Heart left ventricle (tissue), 16 donors: ENCODE data around the gene GTSE1. TPM values are rescaled to one million over a fixed set of nuclear protein-coding genes. Genes with fewer than 3 reads are reported as not detected.

Source experiments
- ATAC-seq, 4 donors: fragments of 200-7000 bp; cut with Tn5 transposase; one replicate each; pipeline ENCODE4 v1.9.1; 2020 to 2022; ENCODE audit warnings: moderate library complexity in 4 of 4, mild to moderate bottlenecking in 3 of 4, moderate number of reproducible peaks in 1 of 4
- DNase-seq, 5 donors: peaks; one replicate each; pipeline ENCODE4 v3.0.0-alpha.2; 2020
- H3K27ac ChIP-seq, 12 donors: fragments of 200-600 bp; sonication (generic) in 4 of 12; one replicate each; pipeline versions ENCODE4 v1.5.0 to v1.8.0; 2016 to 2022; ENCODE audit warnings: mild to moderate bottlenecking in 2 of 12
- H3K27me3 ChIP-seq, 9 donors: fragments of 200-600 bp; sonication (generic) in 2 of 9; one replicate each; pipeline versions ENCODE4 v1.5.1 to v1.8.0; 2016 to 2022; ENCODE audit warnings: mild to moderate bottlenecking in 3 of 9
- H3K36me3 ChIP-seq, 9 donors: fragments of 200-600 bp; sonication (generic) in 2 of 9; one replicate each; pipeline versions ENCODE4 v1.5.0 to v1.8.0; 2018 to 2022; ENCODE audit warnings: mild to moderate bottlenecking in 2 of 9
- H3K4me1 ChIP-seq, 12 donors: fragments of 200-600 bp; sonication (generic) in 4 of 12; one replicate each; pipeline versions ENCODE4 v1.5.0 to v1.8.0; 2016 to 2022; ENCODE audit warnings: mild to moderate bottlenecking in 3 of 12
- H3K4me3 ChIP-seq, 12 donors: fragments of 200-600 bp; sonication (generic) in 4 of 12; one replicate each; pipeline versions ENCODE4 v1.5.0 to v1.8.0; 2017 to 2022; ENCODE audit warnings: mild to moderate bottlenecking in 9 of 12, moderate library complexity in 4 of 12
- H3K9me3 ChIP-seq, 12 donors: fragments of 200-600 bp; sonication (generic) in 4 of 12; one replicate each; pipeline versions ENCODE4 v1.5.0 to v1.8.0; 2016 to 2022; ENCODE audit warnings: mild to moderate bottlenecking in 1 of 12
- POLR2A ChIP-seq, 2 donors: fragments of 450-650 bp; IDR thresholded peaks; one replicate each; pipeline ENCODE4 v1.6.1; 2017; ENCODE audit warnings: antibody characterized with exemption in 2 of 2, mild to moderate bottlenecking in 2 of 2, moderate library complexity in 2 of 2
- WGBS, 4 donors: extraction: QIAGEN DNeasy Blood & Tissue Kit in 2 of 4; methylation state at CpG; one replicate each; pipeline versions ENCODE4 v1.1.5 to v1.1.7; 2013 to 2018; 5-methylcytosine and 5-hydroxymethylcytosine counted together
- intact Hi-C, 10 donors: fragments of 100-400 bp; cut with DNase I; formaldehyde crosslinking; loops; one replicate each; pipeline versions ENCODE4 v1.11.1 to v1.14.2; 2022
- polyA plus RNA-seq, 2 donors: library from polyadenylated mRNA; stranded (reverse); fragments of 200-250 nt; gene quantifications; one replicate each; pipeline ENCODE4 v1.2.3, GENCODE V29; 2013
- total RNA-seq, 9 donors: library from RNA; depleted of rRNA in 2 of 9; stranded (reverse); fragments of >200 nt in 2 of 9; fragmentation: NEBNext Ultra II Directional in 3 of 9; extraction: Animal tissue kit (Norgen Biotek cat#: 25700) in 3 of 9; gene quantifications; one replicate each; pipeline versions ENCODE4 v1.1.0 to v1.2.4, GENCODE V29; 2016 to 2023
- TF ChIP-seq, protein P1 (sequence below), 12 donors: fragments of 200-600 bp; sonication (generic) in 4 of 12; IDR thresholded peaks; one replicate each; pipeline versions ENCODE4 v1.5.0 to v1.8.0; 2018 to 2022; ENCODE audit warnings: antibody characterized with exemption in 12 of 12, mild to moderate bottlenecking in 5 of 12
- donor health status: ischemic (EF 13 %, LVEDD 7.1; RV severe dilation, severe dysfunction).
- donor health status: healthy with polysubstance abuse.
- donor health status: DM: no; HTN: yes; CAD: no.
- donor health status: DM: no; HTN: no; CAD: no.
- donor health status: ischemic (EF 25% LVEDD 6.9; RV normal size, moderate dysfunction).
- donor health status: ischemic (EF 25% LVEDD 5.7; RV mildly dilated, moderate dysfunction).
- donor health status: healthy.
- donor health status: DM: yes; HTN: yes; CAD: no.
- donor health status: ischemic (EF 35%, LVEDD 5.7; RV mildly dilated, moderate dysfunction).
- donor health status: nonischemic (EF 11% LVEDD 7.7; RV severe dilation, severe dysfunction).
- donor health status: DM: yes; HTN: yes; CAD: no.
- donor health status: PGD.
- donor health status: ischemic (EF 29% LVEDD 5.4; RV normal size, mild dysfunction).
- donor health status: nonischemic (EF 23%, LVEDD 6.1; RV moderate dilation, normal function).

The GTSE1 gene
- total and polyA plus RNA-seq, 11 donors: 0.19 to 6.9 (median 0.59) TPM; not detected in 1

DNA sequence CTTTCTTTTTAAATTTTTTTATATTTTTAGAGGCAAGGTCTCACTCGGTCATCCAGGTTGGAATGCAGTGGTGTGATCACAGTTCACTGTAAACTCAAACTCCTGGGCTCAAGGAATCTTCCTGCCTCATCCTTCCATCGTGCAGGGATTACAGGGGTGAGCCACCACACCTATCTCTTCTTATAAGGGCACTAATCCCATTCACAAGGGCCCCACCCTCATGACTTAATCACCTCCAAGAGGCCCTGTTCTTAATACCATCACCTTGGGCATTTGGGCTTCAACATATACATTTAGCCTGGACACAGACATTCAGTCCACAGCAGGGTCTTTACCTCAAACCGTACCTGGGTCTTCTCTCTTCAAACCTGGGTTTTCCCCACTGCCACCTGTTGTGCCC is 4.5 kb upstream of the GTSE1 start:
- peaks cover 0 to 38% (median 20%) of the 10 kb centered on the region in 9 donors for H3K36me3 ChIP-seq
- peaks cover 0 to 7% (median 0%) of the 10 kb centered on the region in 12 donors for H3K9me3 ChIP-seq
- H3K27ac ChIP-seq: peak overlapping the region in 1 of 12 donors; percentile 87
- no peak overlapping the region for H3K4me3 ChIP-seq
- ATAC-seq (no peak), DNase-seq (no peak)
- WGBS, 4 donors: 93 to 100% (median 97%) methylated on average over 3 of the region's 3 CpGs
- intact Hi-C loops: loop anchor here in 1 of 10 donors (5.0 kb wide), 1 partner anchor 150 kb away; no protein-coding TSS in a partner anchor
- no peak for TF ChIP-seq POLR2A (IDR thresholded peaks at IDR 0.05)
- TF ChIP-seq, protein P1, sequence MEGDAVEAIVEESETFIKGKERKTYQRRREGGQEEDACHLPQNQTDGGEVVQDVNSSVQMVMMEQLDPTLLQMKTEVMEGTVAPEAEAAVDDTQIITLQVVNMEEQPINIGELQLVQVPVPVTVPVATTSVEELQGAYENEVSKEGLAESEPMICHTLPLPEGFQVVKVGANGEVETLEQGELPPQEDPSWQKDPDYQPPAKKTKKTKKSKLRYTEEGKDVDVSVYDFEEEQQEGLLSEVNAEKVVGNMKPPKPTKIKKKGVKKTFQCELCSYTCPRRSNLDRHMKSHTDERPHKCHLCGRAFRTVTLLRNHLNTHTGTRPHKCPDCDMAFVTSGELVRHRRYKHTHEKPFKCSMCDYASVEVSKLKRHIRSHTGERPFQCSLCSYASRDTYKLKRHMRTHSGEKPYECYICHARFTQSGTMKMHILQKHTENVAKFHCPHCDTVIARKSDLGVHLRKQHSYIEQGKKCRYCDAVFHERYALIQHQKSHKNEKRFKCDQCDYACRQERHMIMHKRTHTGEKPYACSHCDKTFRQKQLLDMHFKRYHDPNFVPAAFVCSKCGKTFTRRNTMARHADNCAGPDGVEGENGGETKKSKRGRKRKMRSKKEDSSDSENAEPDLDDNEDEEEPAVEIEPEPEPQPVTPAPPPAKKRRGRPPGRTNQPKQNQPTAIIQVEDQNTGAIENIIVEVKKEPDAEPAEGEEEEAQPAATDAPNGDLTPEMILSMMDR (IDR thresholded peaks at IDR 0.05): no peak
- no peaks in the 10 kb centered on the region for H3K27me3 ChIP-seq
- H3K4me1 ChIP-seq: peaks cover 0 to 55% (median 30%) of the 10 kb centered on the region in 12 donors

DNA sequence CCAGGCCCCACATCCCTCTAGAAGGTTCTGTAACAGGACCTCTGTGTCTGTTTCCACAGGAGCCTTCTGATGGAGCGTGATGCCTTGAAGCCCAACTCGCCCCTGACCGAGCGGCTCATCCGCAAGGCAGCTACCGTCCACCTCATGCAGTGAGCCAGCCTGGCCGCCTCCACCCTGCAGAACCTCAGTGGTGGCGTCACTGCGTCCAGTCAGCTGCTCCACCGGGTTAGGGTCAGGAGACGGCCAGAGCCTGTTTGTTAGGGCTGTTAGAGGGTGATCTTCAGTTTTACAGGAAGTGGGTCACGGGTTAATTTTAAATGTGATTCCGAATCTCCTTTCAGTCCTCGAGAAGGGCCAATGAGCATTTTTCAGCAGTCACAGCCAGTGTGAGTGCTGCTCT is 3.9 kb upstream of the GTSE1 start:
- Histone ChIP-seq H3K4me1 (peaks cover 0 to 53% (median 29%) of the 10 kb centered on the region in 12 donors), H3K36me3 (peaks cover 0 to 36% (median 20%) of the 10 kb centered on the region in 9 donors), H3K27me3 (no peaks in the 10 kb centered on the region), H3K9me3 (peaks cover 0 to 7% (median 0%) of the 10 kb centered on the region in 12 donors), H3K4me3 (no peak overlapping the region), H3K27ac (peak overlapping the region in 4 of 12 donors; percentile 7 to 87 (median 31))
- ATAC-seq (no peak), DNase-seq (no peak)
- 90 to 93% (median 92%) methylated on average over 10 to 14 of the region's 14 CpGs for WGBS, 4 donors
- intact Hi-C loops: loop anchor here in 1 of 10 donors (5.0 kb wide), 1 partner anchor 150 kb away; no protein-coding TSS in a partner anchor
- TF ChIP-seq POLR2A (IDR thresholded peaks at IDR 0.05): no peak
- TF ChIP-seq, protein P1 (IDR thresholded peaks at IDR 0.05): no peak

DNA sequence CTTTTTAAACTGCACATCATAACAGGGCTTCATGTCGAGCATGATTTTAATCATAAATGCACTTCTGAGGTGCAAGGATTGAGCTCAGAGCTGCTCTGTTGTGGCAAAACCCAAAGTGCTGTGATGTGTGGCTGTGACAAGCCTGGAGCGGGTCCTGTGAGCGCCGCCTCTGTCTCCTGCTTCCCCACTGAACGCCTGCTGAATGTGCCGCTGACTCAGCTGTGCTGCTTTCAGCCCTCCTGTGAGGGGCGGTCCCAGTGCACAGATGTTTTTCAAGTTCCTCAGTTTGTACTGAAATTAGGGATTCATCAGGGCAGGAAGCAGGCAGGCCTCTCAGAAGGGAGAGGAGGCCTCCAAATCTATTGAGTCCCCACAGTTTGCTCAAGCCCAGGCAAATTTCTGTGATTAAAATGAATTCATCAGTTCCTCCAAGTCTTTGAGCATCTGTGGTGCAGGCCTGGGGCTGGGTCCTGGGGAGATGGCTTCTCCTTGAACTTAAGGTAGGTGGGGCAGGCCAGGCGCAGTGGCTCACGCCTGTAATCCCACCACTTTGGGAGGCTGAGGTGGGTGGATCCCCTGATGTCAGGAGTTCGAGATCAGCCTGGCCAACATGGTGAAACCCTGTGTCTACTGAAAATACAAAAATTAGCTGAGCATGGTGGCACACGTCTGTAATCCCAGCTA is 3.0 kb upstream of the GTSE1 start:
- peak overlapping the region in 4 of 12 donors; percentile 7 to 87 (median 31) for H3K27ac ChIP-seq
- ATAC-seq: no peak
- TF ChIP-seq POLR2A (IDR thresholded peaks at IDR 0.05): no peak
- TF ChIP-seq, protein P1 (IDR thresholded peaks at IDR 0.05): no peak
- peak; percentile 48 to 80 (median 70) for DNase-seq
- H3K9me3 ChIP-seq: peaks cover 0 to 7% (median 0%) of the 10 kb centered on the region in 12 donors
- H3K27me3 ChIP-seq: no peaks in the 10 kb centered on the region
- H3K36me3 ChIP-seq: peaks cover 0 to 36% (median 20%) of the 10 kb centered on the region in 9 donors
- WGBS, 4 donors: 77 to 88% (median 79%) methylated on average over 11 of the region's 11 CpGs
- H3K4me1 ChIP-seq: peaks cover 0 to 44% (median 19%) of the 10 kb centered on the region in 12 donors
- H3K4me3 ChIP-seq: no peak overlapping the region
- intact Hi-C loops: loop anchor here in 1 of 10 donors (5.0 kb wide), 1 partner anchor 151 kb away; no protein-coding TSS in a partner anchor

DNA sequence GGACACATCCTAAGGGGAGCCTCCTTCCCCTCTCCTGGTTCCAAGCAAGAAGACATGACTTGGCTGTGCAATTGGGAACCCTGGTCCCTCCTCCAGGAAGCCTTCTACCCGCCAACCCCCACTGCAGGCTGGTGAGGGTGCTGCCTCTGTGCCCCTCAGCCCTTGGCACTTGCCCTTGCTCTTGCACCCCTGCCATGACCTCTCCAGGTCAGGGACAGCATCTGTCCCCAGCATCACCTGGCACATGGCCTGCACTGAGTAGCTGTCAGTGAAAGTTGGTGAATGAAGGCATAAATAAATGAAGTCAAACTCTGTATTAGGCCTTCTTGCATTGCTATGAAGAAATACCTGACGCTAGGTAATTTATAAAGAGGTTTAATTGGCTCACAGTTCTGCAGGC is 1.9 kb upstream of the GTSE1 start:
- Histone ChIP-seq H3K27ac (no peak overlapping the region), H3K36me3 (peaks cover 0 to 30% (median 20%) of the 10 kb centered on the region in 9 donors), H3K27me3 (no peaks in the 10 kb centered on the region), H3K4me1 (peaks cover 0 to 37% (median 17%) of the 10 kb centered on the region in 12 donors), H3K4me3 (no peak overlapping the region), H3K9me3 (peaks cover 0 to 7% (median 0%) of the 10 kb centered on the region in 12 donors)
- DNase-seq (no peak), ATAC-seq (no peak)
- TF ChIP-seq POLR2A (IDR thresholded peaks at IDR 0.05): no peak
- TF ChIP-seq, protein P1 (IDR thresholded peaks at IDR 0.05): no peak
- intact Hi-C loops: loop anchor here in 6 of 10 donors (5.0 kb wide), 6 partner anchors 37 to 172 kb away; partner anchors contain the start of genes CDPF1 (in 1 of the 6) and PPARA (in 1 of the 6)
- 85 to 98% (median 93%) methylated on average over 2 of the region's 2 CpGs for WGBS, 4 donors
